CD4-positive, CD25-positive, alpha-beta regulatory T cell (primary cell): ENCODE results near the gene EXOC3L1. TPM values are rescaled to one million over a fixed set of nuclear protein-coding genes. Genes with fewer than 3 reads are reported as not detected.
A peak's percentile ranks its signal among the peaks of the same experiment; 100 is the strongest.

Experiments
- ATAC-seq, 2 donors: fragments of 150-1000 bp; cut with Tn5 transposase; one replicate each; pipeline ENCODE4 v1.10.0; 2021; ENCODE audit warnings: low read depth in 2 of 2, moderate number of reproducible peaks in 2 of 2, moderate library complexity in 1 of 2
- DNase-seq, 3 donors: peaks; one replicate each; pipeline versions ENCODE4 v3.0.0 to v3.0.0-alpha.2; 2012 to 2022; ENCODE audit warnings: mixed read lengths in 1 of 3
- H3K27ac ChIP-seq: one replicate; pipeline ENCODE4 v1.7.0; 2013; ENCODE audit warnings: mild to moderate bottlenecking, low read length; ENCODE audit not compliant: insufficient read depth, poor library complexity, severe bottlenecking
- H3K27me3 ChIP-seq: one replicate; pipeline ENCODE4 v1.7.0; 2013; ENCODE audit warnings: low read length; ENCODE audit not compliant: control insufficient read depth, insufficient read depth
- H3K36me3 ChIP-seq: one replicate; pipeline ENCODE4 v1.7.0; 2013; ENCODE audit warnings: mild to moderate bottlenecking, low read length, moderate library complexity; ENCODE audit not compliant: control insufficient read depth, insufficient read depth
- H3K4me1 ChIP-seq: 2 replicates; pipeline ENCODE4 v1.7.0; 2013; ENCODE audit warnings: mild to moderate bottlenecking, low read length; ENCODE audit not compliant: insufficient read depth, control insufficient read depth, poor library complexity, severe bottlenecking
- H3K4me3 ChIP-seq: one replicate; pipeline ENCODE4 v1.7.0; 2013; ENCODE audit warnings: low read depth, mild to moderate bottlenecking, low read length, moderate library complexity
- H3K9me3 ChIP-seq, 2 experiments: 1 replicate in 1 of 2; 2 replicates in 1 of 2; pipeline ENCODE4 v1.7.0; 2013; ENCODE audit warnings: low read length in 2 of 2, mild to moderate bottlenecking in 1 of 2, moderate library complexity in 1 of 2; ENCODE audit not compliant: control insufficient read depth in 2 of 2
- H3K27ac Mint-ChIP-seq, 3 donors: one replicate each; pipeline ENCODE4 v1.8.0; 2020 to 2022; ENCODE audit warnings: mild to moderate bottlenecking in 3 of 3, mixed read lengths in 3 of 3, moderate library complexity in 2 of 3
- H3K27me3 Mint-ChIP-seq: one replicate; pipeline ENCODE4 v1.8.0; 2022; ENCODE audit warnings: mild to moderate bottlenecking, mixed read lengths
- H3K36me3 Mint-ChIP-seq: one replicate; pipeline ENCODE4 v1.8.0; 2020; ENCODE audit warnings: mixed read lengths
- H3K4me1 Mint-ChIP-seq, 4 donors: one replicate each; pipeline ENCODE4 v1.8.0; 2020 to 2022; ENCODE audit warnings: mixed read lengths in 4 of 4, mild to moderate bottlenecking in 1 of 4
- H3K4me3 Mint-ChIP-seq, 4 donors: one replicate each; pipeline ENCODE4 v1.8.0; 2020 to 2022; ENCODE audit warnings: mild to moderate bottlenecking in 4 of 4, mixed read lengths in 4 of 4, moderate library complexity in 3 of 4
- H3K9me3 Mint-ChIP-seq, 7 donors: one replicate each; pipeline ENCODE4 v1.8.0; 2020 to 2022; ENCODE audit warnings: mixed read lengths in 7 of 7, mild to moderate bottlenecking in 3 of 7, moderate library complexity in 2 of 7
- polyA plus RNA-seq, 4 donors: library from polyadenylated mRNA; unstranded; fragments of 300-500 nt; fragmentation: Illumina TruSeq; gene quantifications; one replicate each; pipeline ENCODE4 v1.2.3, GENCODE V29; 2021
- total RNA-seq: library from RNA; stranded (reverse); gene quantifications from one replicate; pipeline ENCODE4 v1.2.3, GENCODE V29; 2022

EXOC3L1 gene
- total and polyA plus RNA-seq, 5 donors from 2014 or later, result 0.25 to 0.86 (median 0.35) TPM; not detected in 2

DNA sequence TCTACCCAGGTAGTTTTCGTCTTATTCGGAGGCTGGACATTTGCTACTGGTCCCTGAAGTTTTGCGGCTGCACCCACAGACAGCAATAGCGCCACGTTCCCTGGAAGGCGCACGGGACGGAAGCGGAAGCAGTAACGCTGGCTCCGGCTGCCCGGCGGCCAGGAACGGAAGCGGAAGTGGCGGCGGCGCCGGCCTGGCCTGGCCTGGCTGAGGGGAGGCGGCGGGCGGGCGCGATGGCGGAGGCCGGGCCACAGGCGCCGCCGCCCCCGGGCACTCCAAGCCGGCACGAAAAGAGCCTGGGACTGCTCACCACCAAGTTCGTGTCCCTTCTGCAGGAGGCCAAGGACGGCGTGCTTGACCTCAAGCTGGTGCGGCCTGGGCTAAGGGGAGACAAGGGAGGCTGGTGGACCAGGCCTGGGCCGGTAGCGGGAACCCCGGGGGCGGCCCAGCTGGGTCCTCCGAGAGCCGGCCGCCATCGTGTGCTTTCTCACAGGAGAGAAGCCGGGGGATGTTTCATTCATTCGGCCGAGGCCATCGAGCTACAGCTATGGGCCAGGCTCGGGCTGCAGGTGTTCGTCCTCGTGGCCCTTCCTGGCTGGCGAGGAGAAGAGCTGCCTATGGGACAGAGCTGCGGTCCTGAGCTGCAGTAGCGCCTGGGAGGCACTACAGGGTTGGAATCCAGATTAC lies 2.2 kb upstream of the EXOC3L1 start, which contains the start of gene E2F4:
E2F4 (plus strand) TSS at position 161 of the 687 bp plus-strand sequence; CDS start at position 234, 73 bp downstream.
- peaks cover 9 to 53% (median 26%) of the 10 kb centered on the region in 4 donors for H3K4me1 Mint-ChIP-seq
- peak; percentile 93 to 96 for ATAC-seq
- H3K27me3 Mint-ChIP-seq, result no peaks in the 10 kb centered on the region
- H3K9me3 Mint-ChIP-seq, result no peaks in the 10 kb centered on the region
- peaks cover 24% of the 10 kb centered on the region for H3K36me3 Mint-ChIP-seq
- Histone ChIP-seq H3K27me3 (no peaks in the 10 kb centered on the region), H3K4me3 (peak within 1 kb of the TSS; percentile 82), H3K27ac (peak within 1 kb of the TSS; percentile 78), H3K9me3 (no peaks in the 10 kb centered on the region), H3K36me3 (peaks cover 34% of the 10 kb centered on the region), H3K4me1 (peaks cover 26% of the 10 kb centered on the region)
- H3K27ac Mint-ChIP-seq, result peak within 1 kb of the TSS; percentile 86 to 95 (median 88)
- peak; percentile 79 to 95 (median 83) for DNase-seq
- H3K4me3 Mint-ChIP-seq, result peak within 1 kb of the TSS; percentile 90 to 97 (median 94)

DNA sequence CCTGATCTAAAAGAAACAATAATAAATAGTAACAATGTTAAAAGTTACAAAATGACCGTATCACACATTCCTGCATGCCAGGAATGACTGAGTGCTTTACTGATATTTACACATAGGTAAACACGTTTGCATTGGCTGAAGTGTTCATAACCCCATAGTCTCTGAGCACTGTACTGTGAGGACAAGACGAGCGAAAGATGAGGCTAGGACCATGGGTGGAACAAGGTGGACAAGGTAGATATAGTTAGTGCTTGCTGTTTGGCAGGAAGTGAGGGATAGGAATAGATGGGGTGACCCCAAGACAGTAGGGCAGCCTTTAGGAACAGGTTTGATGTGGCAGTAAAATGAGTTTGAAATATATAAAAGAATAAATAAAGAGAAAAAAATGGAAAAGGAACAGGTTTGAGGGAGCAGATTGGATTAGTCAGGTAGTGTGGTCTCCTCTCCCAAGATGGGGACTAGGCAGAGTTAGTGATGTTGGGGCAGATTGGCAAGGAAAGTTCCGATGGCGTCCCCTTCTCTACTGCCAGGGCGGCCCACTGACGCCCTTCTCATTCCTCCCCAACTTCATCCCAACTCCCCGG lies 1.6 kb upstream of the EXOC3L1 start:
- Histone ChIP-seq H3K27me3 (peaks cover under 1% of the 10 kb centered on the region), H3K9me3 (no peaks in the 10 kb centered on the region), H3K36me3 (peaks cover 28% of the 10 kb centered on the region), H3K4me1 (peaks cover 26% of the 10 kb centered on the region), H3K4me3 (peak overlapping the region; percentile 76), H3K27ac (peak overlapping the region; percentile 78)
- H3K4me3 Mint-ChIP-seq, result peak overlapping the region; percentile 90 to 97 (median 94)
- H3K27me3 Mint-ChIP-seq, result no peaks in the 10 kb centered on the region
- H3K4me1 Mint-ChIP-seq, result peaks cover 9 to 50% (median 20%) of the 10 kb centered on the region in 4 donors
- ATAC-seq (no peak), DNase-seq (no peak)
- H3K9me3 Mint-ChIP-seq, result no peaks in the 10 kb centered on the region
- H3K27ac Mint-ChIP-seq, result peak overlapping the region; percentile 48 to 95 (median 88)
- peaks cover 17% of the 10 kb centered on the region for H3K36me3 Mint-ChIP-seq

DNA sequence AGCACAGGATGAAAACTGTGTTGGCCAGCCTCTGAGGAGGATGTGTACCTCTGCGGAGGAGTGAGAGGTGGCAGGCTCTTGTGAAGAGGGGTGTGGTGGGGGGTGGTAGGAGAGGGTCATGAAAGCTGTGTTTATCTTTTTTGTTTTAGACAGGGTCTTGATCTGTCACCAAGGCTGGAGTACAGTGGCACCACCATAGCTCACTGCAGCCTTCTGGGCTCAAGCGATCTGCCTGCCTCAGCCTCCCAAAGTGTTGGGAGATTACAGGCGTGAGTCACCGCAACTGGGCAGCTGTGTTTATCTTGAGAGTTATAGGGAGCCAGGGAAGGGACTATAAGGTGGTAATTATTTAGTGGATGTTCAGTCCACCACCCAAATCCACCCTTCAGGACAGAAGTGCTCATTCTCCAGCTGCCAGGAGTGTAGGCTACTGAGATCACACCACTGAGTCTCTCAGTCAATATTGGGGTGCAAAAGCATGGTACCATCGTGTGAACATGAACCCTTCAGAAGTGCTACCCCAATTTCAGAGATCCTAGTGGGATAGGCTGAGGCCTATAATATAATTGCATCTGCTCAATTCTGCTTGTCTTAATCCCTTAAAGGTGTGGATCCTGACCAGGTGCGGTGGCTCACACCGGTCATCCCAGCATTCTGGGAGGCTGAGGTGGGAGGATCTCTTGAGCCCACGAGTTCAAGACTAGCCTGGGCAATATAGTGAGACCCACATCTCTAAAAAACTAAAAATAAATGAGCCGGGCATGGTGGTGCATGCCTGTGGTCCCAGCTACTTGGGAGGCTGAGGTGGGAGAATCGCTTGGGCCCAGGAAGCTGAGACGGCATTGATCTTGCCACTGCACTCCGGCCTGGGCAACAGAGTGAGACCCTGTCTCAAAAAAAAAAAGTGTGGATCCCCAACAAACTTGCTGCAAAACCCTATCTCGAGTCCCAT lies 788 bp upstream of the EXOC3L1 start:
- Mint-ChIP-seq H3K27me3 (peaks cover 4% of the 10 kb centered on the region), H3K36me3 (peaks cover 10% of the 10 kb centered on the region), H3K4me1 (peaks cover 9 to 48% (median 17%) of the 10 kb centered on the region in 4 donors), H3K27ac (peak overlapping the region in 1 of 3 donors; percentile 88), H3K4me3 (peak overlapping the region in 3 of 4 donors; percentile 90 to 97 (median 96)), H3K9me3 (no peaks in the 10 kb centered on the region)
- DNase-seq (no peak), ATAC-seq (no peak)
- no peaks in the 10 kb centered on the region for H3K9me3 ChIP-seq
- H3K4me1 ChIP-seq, result peaks cover 29% of the 10 kb centered on the region
- no peak overlapping the region for H3K27ac ChIP-seq
- no peak overlapping the region for H3K4me3 ChIP-seq
- H3K27me3 ChIP-seq, result peaks cover 3% of the 10 kb centered on the region
- peaks cover 20% of the 10 kb centered on the region for H3K36me3 ChIP-seq

DNA sequence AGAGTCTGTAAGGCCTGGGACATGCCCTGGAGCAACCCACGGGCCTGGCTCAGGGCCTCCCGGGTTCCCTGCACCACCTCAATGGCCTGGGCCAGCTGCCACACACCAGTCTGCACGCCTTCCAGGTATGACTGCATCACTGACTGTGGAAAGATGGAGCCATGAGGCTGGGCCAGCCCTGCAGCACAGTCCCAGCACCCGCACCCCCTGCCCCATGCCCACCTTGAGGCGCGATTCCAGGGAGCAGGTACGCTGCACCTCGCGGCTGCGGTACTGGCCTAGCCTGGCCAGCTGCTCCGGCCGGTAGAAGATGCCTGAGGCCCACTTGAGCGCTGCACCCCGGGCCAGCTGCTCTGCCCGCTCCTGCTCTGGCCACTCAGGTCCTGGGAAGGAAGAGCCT lies 1.1 kb downstream of the EXOC3L1 start:
- no peaks in the 10 kb centered on the region for H3K9me3 ChIP-seq
- H3K4me1 ChIP-seq, result peaks cover 42% of the 10 kb centered on the region
- H3K27me3 ChIP-seq, result peaks cover 3% of the 10 kb centered on the region
- Mint-ChIP-seq H3K4me1 (peaks cover 13 to 43% (median 21%) of the 10 kb centered on the region in 4 donors), H3K27me3 (peaks cover 10% of the 10 kb centered on the region), H3K4me3 (no peak overlapping the region), H3K27ac (no peak overlapping the region), H3K9me3 (no peaks in the 10 kb centered on the region), H3K36me3 (no peaks in the 10 kb centered on the region)
- H3K4me3 ChIP-seq, result no peak overlapping the region
- H3K27ac ChIP-seq, result no peak overlapping the region
- peaks cover under 1% of the 10 kb centered on the region for H3K36me3 ChIP-seq
- DNase-seq (no peak), ATAC-seq (no peak)

DNA sequence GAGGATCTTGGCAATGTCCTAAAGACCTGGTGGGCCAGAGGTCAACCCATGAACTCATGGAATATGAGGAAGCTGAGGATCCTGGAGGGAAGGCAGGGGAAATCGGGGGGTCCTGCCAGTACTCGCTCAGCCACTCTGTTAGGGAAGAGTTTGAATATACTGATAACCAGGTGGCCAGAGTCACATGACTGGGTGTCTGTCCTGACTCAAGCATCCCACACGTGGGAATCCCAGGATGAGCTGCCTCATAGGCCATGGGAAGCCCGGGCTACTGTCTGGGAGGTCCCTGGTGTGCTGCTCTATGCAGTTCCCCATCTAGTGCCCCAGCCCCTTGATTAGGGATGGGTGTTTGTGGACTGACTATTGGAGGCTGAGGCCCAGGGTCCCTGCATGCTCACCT lies 1.6 kb downstream of the EXOC3L1 start:
- H3K4me1 ChIP-seq, result peaks cover 38% of the 10 kb centered on the region
- Mint-ChIP-seq H3K4me1 (peaks cover 13 to 38% (median 17%) of the 10 kb centered on the region in 4 donors), H3K9me3 (no peaks in the 10 kb centered on the region), H3K4me3 (peak overlapping the region in 2 of 4 donors; percentile 62 to 69), H3K27ac (no peak overlapping the region), H3K27me3 (peaks cover 10% of the 10 kb centered on the region), H3K36me3 (no peaks in the 10 kb centered on the region)
- peaks cover 3% of the 10 kb centered on the region for H3K27me3 ChIP-seq
- no peak overlapping the region for H3K27ac ChIP-seq
- no peaks in the 10 kb centered on the region for H3K36me3 ChIP-seq
- ATAC-seq (no peak), DNase-seq (no peak)
- H3K4me3 ChIP-seq, result no peak overlapping the region
- no peaks in the 10 kb centered on the region for H3K9me3 ChIP-seq

DNA sequence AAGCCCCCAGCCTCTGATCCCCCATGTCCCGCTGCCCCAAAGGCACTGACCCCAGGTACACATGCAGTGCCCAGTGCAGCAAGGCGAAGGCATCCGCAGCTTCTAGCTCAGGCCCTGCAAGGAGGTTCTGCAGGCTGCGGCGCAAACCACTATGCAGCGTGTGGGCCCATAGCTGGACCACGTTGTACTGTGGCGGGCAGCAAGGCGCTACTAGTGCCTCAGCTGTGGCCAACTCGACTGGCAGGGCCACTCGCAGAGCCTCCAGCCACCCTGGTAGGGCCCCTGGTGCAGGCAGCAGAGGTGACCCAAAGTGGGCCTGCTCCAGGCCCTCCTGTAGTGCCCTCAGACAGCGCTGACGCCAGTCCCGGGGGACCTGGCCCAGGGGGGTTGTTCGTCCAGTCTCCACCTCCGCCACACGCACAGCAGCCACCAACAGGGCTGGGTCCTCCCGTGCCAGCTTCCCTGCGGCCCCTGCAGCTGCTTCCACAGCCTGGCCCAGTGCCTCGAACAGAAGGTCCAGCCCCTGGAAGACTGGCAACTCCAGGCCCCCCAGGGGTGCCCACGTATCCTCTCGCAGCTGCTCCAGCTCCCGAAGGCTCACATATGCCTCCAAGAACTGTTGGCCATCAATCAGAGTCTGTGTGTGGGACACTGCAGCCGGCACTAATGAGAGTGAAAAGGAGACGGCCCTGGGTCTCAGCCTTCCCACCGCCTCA lies 2.6 kb downstream of the EXOC3L1 start:
- no peak for ATAC-seq
- Histone ChIP-seq H3K27ac (no peak overlapping the region), H3K4me1 (peaks cover 28% of the 10 kb centered on the region), H3K4me3 (no peak overlapping the region), H3K36me3 (no peaks in the 10 kb centered on the region), H3K9me3 (no peaks in the 10 kb centered on the region), H3K27me3 (peaks cover 3% of the 10 kb centered on the region)
- peak overlapping the region in 1 of 4 donors; percentile 27 for H3K4me3 Mint-ChIP-seq
- DNase-seq, result no peak
- H3K9me3 Mint-ChIP-seq, result no peaks in the 10 kb centered on the region
- H3K27me3 Mint-ChIP-seq, result peaks cover 10% of the 10 kb centered on the region
- H3K36me3 Mint-ChIP-seq, result no peaks in the 10 kb centered on the region
- H3K27ac Mint-ChIP-seq, result no peak overlapping the region
- H3K4me1 Mint-ChIP-seq, result peaks cover 12 to 28% (median 15%) of the 10 kb centered on the region in 4 donors

DNA sequence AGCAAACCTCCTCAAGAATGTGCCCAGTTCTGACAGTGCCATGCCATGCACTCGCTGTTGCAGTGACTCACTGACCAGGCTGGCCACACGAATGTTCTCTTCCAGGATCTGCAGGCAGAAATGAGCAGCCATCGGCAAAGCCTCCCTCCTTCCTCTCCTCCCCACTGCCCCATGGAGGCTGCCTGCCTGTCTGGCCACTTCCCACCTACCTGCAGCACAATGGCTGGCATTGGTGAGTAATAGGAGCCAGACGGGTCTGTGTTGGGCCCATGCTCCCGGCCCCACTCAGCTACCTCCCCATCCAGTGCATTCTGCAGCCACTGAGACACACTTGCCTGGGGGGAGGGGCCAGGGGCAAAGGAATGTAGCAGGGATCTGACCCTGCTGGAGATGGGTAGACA lies 3.4 kb downstream of the EXOC3L1 start:
- Histone ChIP-seq H3K4me1 (peaks cover 22% of the 10 kb centered on the region), H3K27ac (no peak overlapping the region), H3K36me3 (no peaks in the 10 kb centered on the region), H3K27me3 (peaks cover 3% of the 10 kb centered on the region), H3K4me3 (no peak overlapping the region), H3K9me3 (no peaks in the 10 kb centered on the region)
- H3K4me3 Mint-ChIP-seq, result peak overlapping the region in 2 of 4 donors; percentile 27 to 59
- no peaks in the 10 kb centered on the region for H3K9me3 Mint-ChIP-seq
- DNase-seq (no peak), ATAC-seq (no peak)
- H3K4me1 Mint-ChIP-seq, result peaks cover 8 to 23% (median 11%) of the 10 kb centered on the region in 4 donors
- H3K36me3 Mint-ChIP-seq, result no peaks in the 10 kb centered on the region
- no peak overlapping the region for H3K27ac Mint-ChIP-seq
- peaks cover 10% of the 10 kb centered on the region for H3K27me3 Mint-ChIP-seq
